GM18870 (cell line): Measurements from ENCODE around the gene TPCN1.

ENCODE experiments used
- ATAC-seq: cut with Tn5 transposase; IDR thresholded peaks from one replicate; pipeline ENCODE4 v1.9.1; 2021; ENCODE audit warnings: moderate library complexity; ENCODE audit not compliant: unreplicated experiment

TPCN1 gene

DNA sequence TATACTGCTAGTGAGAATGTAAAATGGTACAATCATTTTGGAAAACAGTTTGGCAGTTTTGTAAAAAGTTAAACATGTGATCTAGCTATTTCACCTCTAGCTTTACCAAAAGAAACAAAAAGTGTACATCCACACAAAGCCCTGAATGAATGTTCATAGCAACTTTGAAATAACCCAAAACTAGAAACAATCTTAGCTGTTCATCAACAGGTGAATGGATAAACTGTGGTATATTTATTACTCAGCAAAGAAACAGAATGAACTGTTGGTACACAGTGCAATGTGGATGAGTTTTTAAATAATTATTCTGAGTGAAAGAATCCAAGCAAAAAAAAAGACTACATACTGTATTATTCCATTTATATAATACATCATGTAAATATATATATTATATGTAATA, 36.3 kb downstream of the TPCN1 start:
- no peak for ATAC-seq

DNA sequence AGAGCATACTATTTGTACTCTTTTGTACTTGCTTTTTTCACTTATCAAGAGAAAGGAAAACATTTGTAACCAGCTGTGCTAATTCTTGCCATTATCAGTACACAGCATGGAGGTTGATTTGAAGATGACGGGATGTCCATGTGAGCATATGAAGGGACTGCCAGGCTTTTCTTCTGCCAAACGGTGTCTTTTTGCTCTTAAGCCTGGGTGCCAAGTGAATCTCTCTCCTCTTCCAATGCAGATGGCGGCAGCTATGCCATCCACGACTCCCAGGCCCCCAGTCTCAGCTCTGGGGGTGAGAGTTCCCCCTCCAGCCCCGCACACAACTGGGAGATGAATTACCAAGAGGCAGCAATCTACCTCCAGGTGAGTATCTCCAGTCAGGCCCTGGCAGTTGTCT, 38.9 kb downstream of the TPCN1 start:
- ATAC-seq: no peak

- ATAC-seq: no peak
Observed at GRCh38 chr12:113260636-113261300, 39.5 kb downstream of the TPCN1 start.

- no peak for ATAC-seq
Observed at GRCh38 chr12:113261847-113262470, 40.7 kb downstream of the TPCN1 start.

- no peak for ATAC-seq
Observed at GRCh38 chr12:113262710-113263109, 41.4 kb downstream of the TPCN1 start.

DNA sequence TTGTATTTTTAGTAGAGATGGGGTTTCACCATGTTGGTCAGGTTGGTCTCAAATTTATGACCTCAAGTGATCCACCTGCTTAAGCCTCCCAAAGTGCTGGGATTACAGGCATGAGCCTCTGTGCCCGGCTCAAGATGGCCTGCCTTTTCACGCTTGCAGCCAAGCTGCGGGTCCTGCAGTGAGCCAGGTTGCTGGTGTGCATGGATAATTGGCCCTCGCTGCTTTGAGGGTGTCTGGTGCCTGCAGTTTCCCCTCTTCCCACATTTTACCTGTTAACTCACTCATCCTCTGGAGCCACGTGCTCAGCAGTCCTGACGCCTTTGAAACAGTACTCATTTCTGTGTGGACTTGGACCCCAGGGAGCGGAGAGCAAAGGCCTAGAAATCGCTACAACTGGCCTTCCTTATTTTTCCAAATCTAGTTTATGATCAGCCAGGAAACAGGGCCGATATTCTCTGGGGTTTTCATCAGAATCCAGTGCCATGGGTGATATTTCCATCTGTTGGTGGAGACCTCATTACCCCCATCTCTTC, 42.2 kb downstream of the TPCN1 start:
- no peak for ATAC-seq

- ATAC-seq: no peak
Observed at GRCh38 chr12:113266106-113266895, 45.0 kb downstream of the TPCN1 start.

GRCh38 chr12:113267621-113268020, 46.4 kb downstream of the TPCN1 start:
- no peak for ATAC-seq

GRCh38 chr12:113268136-113268535, 46.9 kb downstream of the TPCN1 start:
- no peak for ATAC-seq

- ATAC-seq: no peak
Observed at GRCh38 chr12:113268621-113269020, 47.4 kb downstream of the TPCN1 start.

DNA sequence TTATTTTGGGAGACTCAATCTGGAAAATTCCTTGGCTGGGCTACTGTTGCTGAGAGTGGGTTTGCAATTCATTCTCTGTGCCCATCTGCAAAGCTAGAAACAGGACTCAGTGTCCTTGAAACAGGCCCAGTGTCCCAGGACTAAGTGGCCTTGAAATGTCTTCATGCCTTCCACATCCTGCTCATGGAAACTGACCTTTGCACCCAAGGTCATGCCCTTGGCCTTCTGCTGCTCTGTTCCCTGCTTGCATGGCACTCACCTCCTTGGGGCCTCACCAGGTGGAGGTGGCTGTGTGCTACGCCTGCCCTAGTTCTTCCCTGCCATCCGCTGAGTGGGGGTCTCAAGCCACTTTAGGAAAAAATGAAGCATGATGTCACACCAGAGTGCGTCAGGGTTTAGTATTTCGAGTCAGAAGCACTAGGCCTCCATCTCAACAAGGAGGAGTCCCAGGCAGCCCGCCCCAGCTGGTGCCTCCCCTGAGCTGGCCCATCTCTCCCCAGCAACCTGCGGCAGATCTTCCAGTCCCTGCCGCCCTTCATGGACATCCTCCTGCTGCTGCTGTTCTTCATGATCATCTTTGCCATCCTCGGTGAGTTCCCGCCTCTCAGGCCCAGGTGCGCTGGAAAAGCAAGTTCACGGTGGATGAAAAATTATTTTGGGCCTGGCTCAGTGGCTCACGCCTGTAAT, 48.1 kb downstream of the TPCN1 start:
- no peak for ATAC-seq

GRCh38 chr12:113270709-113271009, 49.4 kb downstream of the TPCN1 start:
- ATAC-seq: no peak

GRCh38 chr12:113271466-113271852, 50.2 kb downstream of the TPCN1 start:
- no peak for ATAC-seq

DNA sequence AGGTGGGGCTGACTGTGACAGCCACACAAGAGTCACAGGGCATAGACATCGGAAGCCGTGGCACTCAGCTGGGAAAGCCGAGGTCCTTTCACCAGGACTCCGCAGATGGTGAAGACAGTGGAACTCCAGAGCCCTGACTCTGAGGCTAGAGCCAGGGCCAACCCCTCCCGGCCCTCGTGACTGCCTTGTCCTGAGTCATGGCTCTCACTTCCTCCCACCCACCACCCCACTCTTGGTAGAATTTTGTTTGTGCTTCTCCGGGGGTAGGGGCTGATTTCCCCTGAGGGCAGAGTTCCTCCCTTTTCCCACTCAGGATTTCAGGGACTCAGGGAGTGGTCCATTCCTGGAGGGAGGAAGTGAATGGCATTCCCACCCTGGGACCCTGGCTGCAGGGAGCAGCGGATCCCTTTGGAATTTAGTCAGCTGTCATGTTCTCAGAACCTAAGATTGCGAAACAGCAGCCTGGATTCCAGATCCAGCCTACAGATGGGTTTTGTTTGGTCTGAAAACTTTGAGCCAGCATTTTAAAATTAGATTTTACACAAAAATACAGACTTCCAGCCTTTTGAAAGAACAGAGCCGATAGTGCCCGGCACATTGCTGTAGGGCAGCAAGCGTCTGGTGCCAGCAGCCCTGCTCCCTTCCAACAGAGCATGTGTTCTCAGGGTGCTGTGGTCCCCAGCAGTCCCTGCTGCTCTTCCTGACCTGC, 50.7 kb downstream of the TPCN1 start:
- ATAC-seq: no peak

DNA sequence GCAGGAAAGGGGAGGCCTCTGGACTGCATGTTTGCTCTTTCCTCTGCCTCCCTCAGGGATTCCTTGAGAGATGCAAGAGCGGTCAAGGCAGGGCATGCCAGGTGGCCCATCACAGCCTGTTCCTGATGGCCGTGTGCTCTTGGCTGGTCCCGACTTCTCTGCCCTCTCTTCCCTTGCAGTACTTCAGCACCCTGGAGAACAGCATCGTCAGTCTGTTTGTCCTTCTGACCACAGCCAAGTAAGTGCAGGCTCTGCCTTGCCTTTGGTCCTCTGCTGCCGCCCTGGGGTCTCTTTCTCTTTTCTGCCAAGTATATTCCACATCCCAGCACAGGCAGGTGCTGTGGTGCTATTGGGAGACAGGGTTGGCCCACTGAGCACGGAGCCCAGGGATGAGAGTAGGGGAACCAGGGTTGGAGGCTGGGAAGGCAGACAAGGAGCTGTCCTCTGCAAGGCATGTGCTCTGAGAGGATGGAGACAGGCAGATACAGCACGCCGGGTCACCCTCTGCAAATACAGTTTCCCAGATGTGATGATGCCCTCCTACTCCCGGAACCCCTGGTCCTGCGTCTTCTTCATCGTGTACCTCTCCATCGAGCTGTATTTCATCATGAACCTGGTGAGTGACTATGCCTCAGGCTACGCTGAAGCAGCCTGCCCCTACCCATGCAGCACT, 51.9 kb downstream of the TPCN1 start:
- ATAC-seq: no peak

- ATAC-seq: no peak
Observed at GRCh38 chr12:113274848-113275247, 53.6 kb downstream of the TPCN1 start.

- ATAC-seq: no peak
Observed at GRCh38 chr12:113276306-113276705, 55.0 kb downstream of the TPCN1 start.

- no peak for ATAC-seq
Observed at GRCh38 chr12:113276946-113277500, 55.8 kb downstream of the TPCN1 start.

DNA sequence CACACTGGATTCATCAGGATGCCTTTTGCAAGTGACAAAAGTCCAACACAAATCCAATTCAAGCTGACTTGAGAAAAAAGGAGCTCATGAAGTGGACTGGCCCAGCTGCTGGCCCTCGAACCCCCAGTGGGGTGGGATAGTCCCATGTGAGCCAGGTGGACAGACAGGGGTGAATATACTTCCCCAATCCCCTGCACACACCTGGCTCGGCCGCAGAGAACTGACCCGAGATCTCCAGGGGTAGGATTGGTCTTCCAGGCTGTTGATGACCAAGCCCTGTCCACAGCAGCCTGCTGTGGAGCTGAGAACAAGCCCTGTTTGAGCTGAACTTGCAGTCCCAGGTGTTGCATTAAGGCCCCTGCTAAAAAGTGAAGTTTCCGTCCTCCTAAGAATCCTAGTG, 56.2 kb downstream of the TPCN1 start:
- ATAC-seq: no peak

- no peak for ATAC-seq
Observed at GRCh38 chr12:113278141-113278540, 56.9 kb downstream of the TPCN1 start.
